DOHH2 (cell line): ENCODE results near the gene GRK7.

Experiments
- CTCF ChIP-seq: fragments of 200-600 bp; sonication (generic); IDR thresholded peaks from one replicate; pipeline ENCODE4 v1.5.1; 2014; ENCODE audit warnings: antibody characterized with exemption, mild to moderate bottlenecking, low read depth, low read length; ENCODE audit not compliant: poor library complexity, severe bottlenecking
- EZH2phosphoT487 ChIP-seq: fragments of 200-600 bp; sonication (generic); IDR thresholded peaks from 2 replicates; pipeline ENCODE4 v1.6.1; 2017; ENCODE audit warnings: borderline replicate concordance, mild to moderate bottlenecking, antibody characterized with exemption, low read length, moderate library complexity, mixed read lengths

- TF ChIP-seq CTCF: no peak
- no peak for TF ChIP-seq EZH2phosphoT487
Measured at GRCh38 chr3:141807277-141808033, 44.2 kb downstream of the GRK7 start.
